Ovary (tissue), 9 donors: ENCODE measurements around the gene TJP2. TPM values are rescaled to one million over a fixed set of nuclear protein-coding genes. Genes with fewer than 3 reads are reported as not detected.

Experiments
- DNase-seq, 5 donors: peaks; one replicate each; pipeline ENCODE4 v3.0.0-alpha.2; 2019 to 2020
- H3K27ac ChIP-seq, 2 donors: fragments of 200-600 bp; one replicate each; pipeline versions ENCODE4 v1.5.1 to v1.8.0; 2019 to 2022
- H3K27me3 ChIP-seq: fragments of 200-600 bp; one replicate; pipeline ENCODE4 v1.8.0; 2022
- H3K36me3 ChIP-seq: fragments of 200-600 bp; sonication (generic); one replicate; pipeline ENCODE4 v1.5.1; 2019
- H3K4me1 ChIP-seq: one replicate; pipeline ENCODE4 v1.8.1; 2013; ENCODE audit warnings: mild to moderate bottlenecking, moderate library complexity; ENCODE audit not compliant: insufficient read depth
- H3K4me3 ChIP-seq: fragments of 200-600 bp; sonication (generic); one replicate; pipeline ENCODE4 v1.5.1; 2017
- H3K9me3 ChIP-seq, 2 donors: fragments of 200-600 bp in 1 of 2; sonication (generic) in 1 of 2; one replicate each; pipeline versions ENCODE4 v1.5.1 to v1.8.1; 2013 to 2019; ENCODE audit warnings: mild to moderate bottlenecking in 1 of 2, moderate library complexity in 1 of 2
- CTCF ChIP-seq, 3 donors: fragments of 450-650 bp in 2 of 3; fragments of 200-600 bp in 1 of 3; IDR thresholded peaks; one replicate each; pipeline versions ENCODE4 v1.5.1 to v1.8.0; 2016 to 2022; ENCODE audit warnings: antibody characterized with exemption in 3 of 3, mild to moderate bottlenecking in 1 of 3
- EP300 ChIP-seq: sonication (generic); formaldehyde crosslinking; IDR thresholded peaks from one replicate; pipeline ENCODE4 v1.6.1; 2017; ENCODE audit warnings: antibody characterized with exemption
- POLR2A ChIP-seq: fragments of 450-650 bp; IDR thresholded peaks from one replicate; pipeline ENCODE4 v1.6.1; 2017; ENCODE audit warnings: antibody characterized with exemption, mild to moderate bottlenecking, moderate library complexity
- WGBS, 3 donors: extraction: QIAGEN DNeasy Blood & Tissue Kit in 1 of 3; methylation state at CpG; one replicate each; pipeline versions ENCODE4 v1.1.5 to v1.1.7; 2013 to 2017; 5-methylcytosine and 5-hydroxymethylcytosine counted together
- intact Hi-C, 4 donors: fragments of 100-400 bp; cut with DNase I; formaldehyde crosslinking; loops; one replicate each; pipeline versions ENCODE4 v1.11.0 to v1.15.1; 2022 to 2023
- polyA plus RNA-seq, 2 donors: library from polyadenylated mRNA; stranded (reverse); fragments of 200-250 nt in 1 of 2; fragments of 350-450 nt in 1 of 2; fragmentation: Illumina TruSeq in 1 of 2; extraction: RNeasy Lipid Tissue Mini Kit (QIAGEN cat#74804) in 1 of 2; gene quantifications; one replicate each; pipeline ENCODE4 v1.2.3, GENCODE V29; 2013 to 2014
- total RNA-seq, 7 donors: library from RNA; depleted of rRNA in 2 of 7; stranded (reverse); fragments of >200 nt in 2 of 7; fragmentation: NEBNext Ultra II Directional in 3 of 7; extraction: Animal tissue kit (Norgen Biotek cat#: 25700) in 3 of 7; gene quantifications; one replicate each; pipeline versions ENCODE4 v1.1.0 to v1.2.4, GENCODE V29; 2016 to 2023
- donor health status: DM: no; HTN: no; CAD: no; lungs with moderate emphysema.
- donor health status: DM: no; HTN: no; CAD: no.
- donor health status: Bipolar disorder and iron deficiency.
- donor health status: DM: yes; HTN: yes; CAD: no.
- donor health status: DM: no; HTN: no; CAD: no.
- donor health status: DM: yes; HTN: yes; CAD: no.

TJP2 gene
- total and polyA plus RNA-seq, 9 donors, result 40.5 to 143 (median 68.5) TPM

- Histone ChIP-seq H3K4me1 (peaks cover 3% of the 10 kb centered on the region), H3K4me3 (peak overlapping the region; percentile 60), H3K9me3 (no peaks in the 10 kb centered on the region), H3K27me3 (no peaks in the 10 kb centered on the region), H3K36me3 (no peaks in the 10 kb centered on the region), H3K27ac (peak overlapping the region in 1 of 2 donors; percentile 93)
- TF ChIP-seq CTCF (IDR thresholded peaks at IDR 0.05) (no peak), POLR2A (no peak), EP300 (no peak)
- no peak for DNase-seq
- 43 to 62% (median 53%) methylated on average over 8 of the region's 8 CpGs for WGBS, 3 donors
- intact Hi-C loops, result no loop called here
Measured at GRCh38 chr9:69175486-69175885, 1.4 kb downstream of the TJP2 start.

DNA sequence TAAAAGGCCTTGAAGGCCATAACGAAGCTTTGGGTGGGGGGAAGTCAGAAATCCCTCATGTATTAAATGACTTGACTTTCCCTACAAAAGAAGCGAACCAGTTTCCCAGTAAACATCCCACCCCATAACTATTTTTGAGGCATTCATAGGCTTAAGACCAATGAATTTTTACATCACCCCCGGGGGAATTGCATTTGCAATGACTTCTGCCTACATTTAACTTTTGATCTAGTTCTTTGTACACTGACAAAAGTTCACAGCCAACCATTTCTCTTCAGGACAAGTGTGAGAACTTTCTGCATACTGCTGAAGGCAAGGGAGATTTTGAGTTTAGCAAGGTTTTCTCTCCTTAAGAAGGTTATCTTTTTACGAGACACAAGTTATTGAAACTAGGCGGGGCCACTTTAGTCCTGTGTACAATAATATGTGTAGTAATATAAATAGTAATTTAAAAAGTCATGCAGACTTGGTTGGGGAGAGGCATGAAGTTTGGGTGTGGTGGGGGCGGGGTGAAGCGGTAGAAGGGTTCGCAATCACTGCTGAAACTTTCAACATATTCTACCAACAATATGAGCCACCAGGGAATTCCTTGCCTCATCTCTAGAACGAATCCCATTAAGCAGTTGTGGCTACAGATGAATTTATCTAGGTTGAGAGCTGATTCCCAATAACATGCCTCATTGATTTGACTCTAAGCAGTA lies 2.5 kb downstream of the TJP2 start:
- Histone ChIP-seq H3K4me3 (no peak overlapping the region), H3K27me3 (no peaks in the 10 kb centered on the region), H3K27ac (no peak overlapping the region), H3K9me3 (no peaks in the 10 kb centered on the region), H3K4me1 (peaks cover 4% of the 10 kb centered on the region), H3K36me3 (no peaks in the 10 kb centered on the region)
- intact Hi-C loops, result no loop called here
- DNase-seq, result no peak
- no peak for TF ChIP-seq CTCF (IDR thresholded peaks at IDR 0.05)
- TF ChIP-seq POLR2A, result no peak
- no peak for TF ChIP-seq EP300
- WGBS, 3 donors, result 92 to 95% (median 94%) methylated on average over 9 of the region's 9 CpGs

DNA sequence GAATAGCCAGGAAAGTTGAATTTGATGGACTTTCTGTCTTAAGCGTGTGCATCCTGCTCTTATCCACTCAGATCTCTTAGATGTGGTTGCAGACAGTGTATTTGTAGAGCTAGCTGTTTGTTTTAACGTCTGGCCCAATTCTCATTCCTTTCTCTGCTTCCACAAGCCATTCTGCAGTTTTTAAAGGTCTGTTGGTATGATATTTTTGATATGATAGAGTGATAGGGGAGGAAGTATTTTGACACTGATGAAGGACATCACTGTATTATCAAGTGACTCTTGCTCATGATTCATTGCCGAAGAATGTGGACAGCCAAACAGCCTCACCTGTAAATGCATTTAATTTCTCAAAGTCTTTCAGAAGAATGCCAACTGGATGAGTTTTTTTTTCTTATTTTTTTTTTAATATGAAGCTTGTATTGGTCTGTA lies 4.5 kb downstream of the TJP2 start:
- no peak for DNase-seq
- H3K36me3 ChIP-seq, result no peaks in the 10 kb centered on the region
- H3K27me3 ChIP-seq, result no peaks in the 10 kb centered on the region
- 65 to 77% (median 69%) methylated on average over 3 of the region's 3 CpGs for WGBS, 3 donors
- no peak for TF ChIP-seq POLR2A
- TF ChIP-seq EP300, result no peak
- no peak for TF ChIP-seq CTCF (IDR thresholded peaks at IDR 0.05)
- intact Hi-C loops, result no loop called here
- no peak overlapping the region for H3K4me3 ChIP-seq
- H3K27ac ChIP-seq, result no peak overlapping the region
- H3K4me1 ChIP-seq, result peaks cover 10% of the 10 kb centered on the region
- H3K9me3 ChIP-seq, result no peaks in the 10 kb centered on the region

GRCh38 chr9:69179037-69179436 lies 5.0 kb downstream of the TJP2 start:
- WGBS, 3 donors, result 50 to 53% (median 51%) methylated on average over 2 of the region's 2 CpGs
- Histone ChIP-seq H3K36me3 (no peaks in the 10 kb centered on the region), H3K27me3 (no peaks in the 10 kb centered on the region), H3K4me3 (no peak overlapping the region), H3K27ac (no peak overlapping the region), H3K9me3 (no peaks in the 10 kb centered on the region), H3K4me1 (peaks cover 10% of the 10 kb centered on the region)
- no peak for TF ChIP-seq CTCF (IDR thresholded peaks at IDR 0.05)
- no peak for TF ChIP-seq POLR2A
- no peak for TF ChIP-seq EP300
- intact Hi-C loops, result no loop called here
- DNase-seq, result no peak
